ENCODE measurements around the gene ABHD3.
"Not testable (repeated sequence)": the region's sequence is repeated elsewhere in the genome, so short reads cannot be mapped to it uniquely, and the experiment has no call there.

Gene ABHD3

DNA sequence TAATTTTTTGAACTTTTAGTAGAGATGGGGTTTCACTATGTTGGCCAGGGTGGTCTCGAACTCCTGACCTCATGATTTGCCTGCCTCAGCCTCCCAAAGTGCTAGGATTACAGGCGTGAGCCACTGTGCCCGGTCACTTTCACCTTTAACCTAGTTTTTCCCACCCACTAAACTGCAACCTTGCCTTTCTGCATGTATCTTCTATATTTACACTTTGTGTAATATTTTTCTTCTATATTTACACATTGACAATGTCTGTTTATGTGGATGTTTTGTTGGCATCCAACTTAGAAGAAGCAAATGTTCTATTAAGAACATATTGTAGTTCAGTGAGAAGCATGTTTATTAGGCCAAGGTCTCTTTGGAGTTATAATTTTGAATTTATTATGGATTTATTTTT, 65.8 kb downstream of the ABHD3 start:
- DNase-seq, result no peak

DNA sequence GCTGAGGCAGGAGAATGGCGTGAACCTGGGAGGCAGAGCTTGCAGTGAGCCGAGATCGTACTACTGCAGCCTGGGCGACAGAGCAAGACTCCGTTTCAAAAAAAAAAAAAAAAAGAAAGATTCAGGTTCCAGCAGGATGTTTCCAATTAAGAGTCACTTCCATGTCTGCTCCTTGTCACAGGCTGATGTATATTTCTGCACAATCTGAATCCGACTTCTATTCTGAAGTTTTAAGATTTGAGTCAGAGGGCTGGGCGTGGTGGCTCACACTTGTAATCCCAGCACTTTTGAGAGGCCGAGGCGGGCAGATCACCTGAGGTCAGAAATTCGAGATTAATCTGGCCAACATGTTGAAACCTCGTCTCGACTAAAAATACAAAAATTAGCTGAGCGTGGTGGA, 67.8 kb downstream of the ABHD3 start:
- DNase-seq, result no peak

GRCh38 chr18:21634588-21635199, 69.9 kb downstream of the ABHD3 start:
- DNase-seq, result no peak

- peak; percentile 13 for DNase-seq
These were observed 72.2 kb downstream of the ABHD3 start for GRCh38 chr18:21632393-21632792.

GRCh38 chr18:21629089-21629832, 75.3 kb downstream of the ABHD3 start:
- no peak for DNase-seq

DNA sequence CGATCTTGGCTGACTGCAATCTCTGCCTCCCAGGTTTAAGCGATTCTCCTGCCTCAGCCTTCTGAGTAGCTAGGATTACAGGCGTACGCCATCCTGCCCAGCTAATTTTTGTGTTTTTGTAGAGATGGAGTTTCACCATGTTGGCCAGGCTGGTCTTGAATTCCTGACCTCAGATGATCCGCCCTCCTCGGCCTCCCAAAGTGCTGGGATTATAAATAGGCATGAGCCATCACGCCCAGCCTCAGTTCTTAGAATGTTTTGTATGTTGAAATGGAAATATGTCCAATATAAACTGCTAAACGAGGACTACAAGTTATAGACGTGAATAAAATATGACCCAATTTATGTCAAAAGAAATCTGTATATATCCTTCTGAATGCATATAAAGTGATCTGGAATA, 82.9 kb downstream of the ABHD3 start:
- DNase-seq, result not testable (repeated sequence)

GRCh38 chr18:21612125-21613039, 92.2 kb downstream of the ABHD3 start, which contains the start of gene SNRPD1:
SNRPD1 (plus strand) TSS chr18:21612314; CDS start chr18:21612430, 116 bp downstream.
- peak; percentile 93 for DNase-seq

DNA sequence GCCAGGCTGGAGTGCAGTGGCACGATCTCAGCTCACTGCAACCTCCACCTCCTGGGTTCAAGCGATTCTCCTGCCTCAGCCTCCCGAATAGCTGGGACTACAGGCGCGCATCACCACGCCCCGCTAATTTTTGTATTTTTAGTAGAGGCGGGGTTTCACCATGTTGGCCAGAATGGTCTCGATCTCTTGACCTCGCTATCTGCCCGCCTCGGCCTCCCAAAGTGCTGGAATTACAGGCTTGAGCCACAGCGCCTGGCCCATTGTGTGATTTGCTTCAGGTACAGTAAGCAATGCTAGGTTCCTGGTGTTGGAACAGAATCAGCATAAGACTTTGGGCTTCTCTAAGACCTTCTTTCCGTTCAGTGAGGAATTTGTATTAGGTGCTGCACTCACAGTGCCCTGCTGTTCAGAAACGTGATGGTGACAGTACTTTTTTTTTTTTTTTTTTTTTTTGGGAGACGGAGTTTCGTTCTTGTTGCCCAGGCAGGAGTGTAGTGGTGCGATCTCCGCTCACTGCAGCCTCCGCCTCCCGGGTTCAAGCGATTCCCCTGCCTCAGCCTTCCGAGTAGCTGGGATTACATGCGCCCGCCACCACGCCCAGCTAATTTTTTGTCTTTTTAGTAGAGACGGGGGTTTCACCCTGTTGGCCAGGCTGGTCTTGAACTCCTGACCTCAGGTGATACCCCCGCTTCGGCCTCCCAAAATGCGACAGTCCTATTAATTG, 93.0 kb downstream of the ABHD3 start:
- not testable (repeated sequence) for DNase-seq

DNA sequence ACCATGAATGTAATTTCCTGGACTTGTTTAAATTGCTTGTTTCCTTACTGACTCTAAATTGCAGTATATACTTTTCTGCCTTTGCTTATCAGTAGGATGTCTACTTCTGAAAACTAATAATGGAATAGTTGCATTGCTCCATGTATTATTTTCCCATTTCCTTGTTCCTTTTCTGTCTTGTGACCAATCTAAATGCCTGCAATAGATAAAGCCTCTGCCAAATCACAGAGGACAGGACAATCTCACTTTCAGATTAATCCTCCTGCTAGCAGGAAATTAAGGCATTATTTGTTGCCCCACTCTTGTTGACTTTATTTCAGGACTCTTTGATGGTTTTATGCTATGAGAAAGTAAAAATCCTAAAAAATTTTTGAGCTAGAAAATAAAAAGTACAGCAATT, 99.4 kb downstream of the ABHD3 start:
- DNase-seq, result no peak

GRCh38 chr18:21604671-21605070, 99.9 kb downstream of the ABHD3 start:
- DNase-seq, result no peak

- DNase-seq, result no peak
These were observed 102.3 kb downstream of the ABHD3 start for GRCh38 chr18:21602299-21602587.

All from midbrain (tissue), 1 donor.